Measurements from ENCODE around the gene FOXJ1.

The FOXJ1 gene

GRCh38 chr17:76160896-76161528, 20.0 kb upstream of the FOXJ1 start:
- no peak for DNase-seq (ENCODE audit: low spot score)

GRCh38 chr17:76159157-76159556, 18.1 kb upstream of the FOXJ1 start:
- no peak for DNase-seq (ENCODE audit: low spot score)

- DNase-seq (ENCODE audit: low spot score) = no peak
Measured at GRCh38 chr17:76157759-76158158, 16.7 kb upstream of the FOXJ1 start.

- DNase-seq (ENCODE audit: low spot score) = no peak
Measured at GRCh38 chr17:76156662-76156991, 15.6 kb upstream of the FOXJ1 start.

- no peak for DNase-seq (ENCODE audit: low spot score)
Measured at GRCh38 chr17:76155988-76156661, 15.1 kb upstream of the FOXJ1 start.

- DNase-seq (ENCODE audit: low spot score) = no peak
Measured at GRCh38 chr17:76154936-76155845, 14.1 kb upstream of the FOXJ1 start.

GRCh38 chr17:76154292-76154691, 13.2 kb upstream of the FOXJ1 start:
- no peak for DNase-seq (ENCODE audit: low spot score)

GRCh38 chr17:76153640-76154039, 12.6 kb upstream of the FOXJ1 start:
- no peak for DNase-seq (ENCODE audit: low spot score)

GRCh38 chr17:76153202-76153601, 12.2 kb upstream of the FOXJ1 start:
- no peak for DNase-seq (ENCODE audit: low spot score)

GRCh38 chr17:76152591-76152990, 11.5 kb upstream of the FOXJ1 start:
- DNase-seq (ENCODE audit: low spot score) = no peak

GRCh38 chr17:76151896-76152454, 10.9 kb upstream of the FOXJ1 start:
- DNase-seq (ENCODE audit: low spot score) = no peak

GRCh38 chr17:76150712-76151622, 9.9 kb upstream of the FOXJ1 start:
- DNase-seq (ENCODE audit: low spot score) = no peak

GRCh38 chr17:76149214-76149613, 8.2 kb upstream of the FOXJ1 start:
- no peak for DNase-seq (ENCODE audit: low spot score)

GRCh38 chr17:76148015-76148326, 6.9 kb upstream of the FOXJ1 start:
- DNase-seq (ENCODE audit: low spot score) = no peak

- DNase-seq (ENCODE audit: low spot score) = no peak
Measured at GRCh38 chr17:76147211-76148014, 6.4 kb upstream of the FOXJ1 start.

GRCh38 chr17:76146053-76146851, 5.2 kb upstream of the FOXJ1 start:
- DNase-seq (ENCODE audit: low spot score) = no peak

- DNase-seq (ENCODE audit: low spot score) = no peak
Measured at GRCh38 chr17:76145231-76146052, 4.4 kb upstream of the FOXJ1 start.

- DNase-seq (ENCODE audit: low spot score) = no peak
Measured at GRCh38 chr17:76142585-76143041, 1.6 kb upstream of the FOXJ1 start.

All from SK-N-DZ (cell line).